IPS-18a (cell line): Measurements from ENCODE around the gene TMPRSS7.

ENCODE experiments used
- H3K27ac ChIP-seq: one replicate; pipeline ENCODE4 v1.5.1; 2013; ENCODE audit warnings: low read length
- H3K27me3 ChIP-seq: one replicate; pipeline ENCODE4 v1.6.1; 2013; ENCODE audit warnings: mild to moderate bottlenecking, low read length; ENCODE audit not compliant: control insufficient read depth, insufficient read depth
- H3K36me3 ChIP-seq: one replicate; pipeline ENCODE4 v1.6.1; 2013; ENCODE audit warnings: low read depth, low read length; ENCODE audit not compliant: control insufficient read depth
- H3K4me1 ChIP-seq: one replicate; pipeline ENCODE4 v1.6.1; 2013; ENCODE audit warnings: low read depth, low read length; ENCODE audit not compliant: control insufficient read depth
- H3K4me3 ChIP-seq: one replicate; pipeline ENCODE4 v1.5.1; 2013; ENCODE audit warnings: low read length
- H3K9ac ChIP-seq: one replicate; pipeline ENCODE4 v1.6.1; 2013; ENCODE audit warnings: mild to moderate bottlenecking, low read length, moderate library complexity
- H3K9me3 ChIP-seq: one replicate; pipeline ENCODE4 v1.6.1; 2013; ENCODE audit warnings: low read depth, low read length; ENCODE audit not compliant: control insufficient read depth

Gene TMPRSS7

DNA sequence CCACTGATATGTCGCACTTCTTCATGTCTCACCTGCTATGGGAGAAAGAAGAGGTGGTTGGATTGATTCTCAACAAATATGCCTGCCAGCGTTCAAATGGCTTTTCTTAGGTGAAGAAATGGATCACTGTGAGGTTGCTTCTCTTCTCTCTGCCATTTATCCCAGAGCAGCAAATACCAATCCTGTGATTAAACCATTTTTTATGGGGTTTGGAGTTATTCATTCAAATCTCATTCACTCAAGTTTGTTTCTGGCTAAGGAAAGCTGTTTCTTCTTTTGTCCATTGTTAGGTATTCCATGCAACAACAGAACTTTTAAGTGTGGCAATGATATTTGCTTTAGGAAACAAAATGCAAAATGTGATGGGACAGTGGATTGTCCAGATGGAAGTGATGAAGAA, 39.5 kb downstream of the TMPRSS7 start:
- H3K27me3 ChIP-seq = no peaks in the 10 kb centered on the region
- no peaks in the 10 kb centered on the region for H3K9me3 ChIP-seq
- H3K36me3 ChIP-seq = no peaks in the 10 kb centered on the region
- peaks cover 7% of the 10 kb centered on the region for H3K4me1 ChIP-seq
- no peak overlapping the region for H3K4me3 ChIP-seq
- no peak overlapping the region for H3K9ac ChIP-seq
- no peak overlapping the region for H3K27ac ChIP-seq

DNA sequence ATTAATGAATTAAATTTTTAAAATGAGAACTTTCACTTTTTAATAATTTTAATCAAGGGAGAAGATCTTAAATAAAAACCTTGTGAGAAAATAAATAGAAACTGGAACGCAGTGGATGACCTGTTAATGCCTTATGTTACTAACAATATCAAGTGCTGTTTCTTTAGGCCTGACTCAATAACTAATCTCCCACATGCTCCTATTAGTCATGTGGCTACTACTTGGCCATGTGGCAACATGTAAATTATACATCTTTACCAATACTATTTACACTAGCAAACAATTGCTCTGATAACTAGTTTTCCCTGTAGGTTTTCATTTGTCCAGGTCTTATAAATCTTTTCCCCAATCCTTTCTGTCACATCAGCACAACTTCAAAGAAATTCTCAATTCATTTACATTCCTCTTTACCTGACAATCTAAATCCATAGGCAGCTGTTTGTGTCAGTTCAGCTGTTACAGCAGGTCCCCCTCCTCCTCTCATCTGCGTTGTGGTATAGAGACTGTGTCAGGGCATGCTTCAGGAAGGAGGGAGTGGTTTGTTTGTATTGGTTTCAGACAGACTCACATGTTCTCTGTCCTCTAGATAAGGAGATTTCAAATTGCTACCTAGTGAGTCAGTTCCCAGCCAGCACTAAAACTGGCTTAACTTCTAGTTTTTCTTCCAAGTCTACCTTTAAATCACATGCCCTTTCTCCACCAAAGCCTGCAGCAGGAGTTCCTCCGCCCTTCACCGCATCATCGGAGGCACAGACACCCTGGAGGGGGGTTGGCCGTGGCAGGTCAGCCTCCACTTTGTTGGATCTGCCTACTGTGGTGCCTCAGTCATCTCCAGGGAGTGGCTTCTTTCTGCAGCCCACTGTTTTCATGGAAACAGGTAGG, 40.3 kb downstream of the TMPRSS7 start:
- Histone ChIP-seq H3K27ac (no peak overlapping the region), H3K4me3 (no peak overlapping the region), H3K27me3 (no peaks in the 10 kb centered on the region)

GRCh38 chr3:112078125-112079083, 43.9 kb downstream of the TMPRSS7 start:
- H3K27ac ChIP-seq = no peak overlapping the region

More for the DNA sequence above, 40.3 kb downstream of the TMPRSS7 start:
- H3K36me3 ChIP-seq = no peaks in the 10 kb centered on the region
- H3K9me3 ChIP-seq = no peaks in the 10 kb centered on the region
- peaks cover 7% of the 10 kb centered on the region for H3K4me1 ChIP-seq
- no peak overlapping the region for H3K9ac ChIP-seq

DNA sequence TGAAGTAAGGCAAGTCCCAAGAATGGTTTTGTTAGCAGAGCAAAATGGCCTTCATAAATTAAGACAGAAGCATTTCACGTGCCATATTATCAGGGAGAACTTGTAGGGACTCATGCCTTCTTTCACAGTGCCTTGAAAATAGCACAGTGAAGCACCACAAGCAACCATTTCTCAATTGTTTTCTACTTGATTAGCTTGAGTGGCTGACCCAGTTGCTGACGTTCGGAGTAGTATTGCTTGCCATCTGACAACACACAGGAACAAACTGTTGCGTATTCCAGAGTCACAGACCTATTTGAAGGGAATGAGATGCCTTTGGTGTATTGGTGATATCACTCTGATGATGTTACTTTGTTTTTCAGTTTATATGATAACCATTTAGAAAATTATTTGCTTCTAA, 48.7 kb downstream of the TMPRSS7 start:
- Histone ChIP-seq H3K27ac (no peak overlapping the region), H3K9me3 (no peaks in the 10 kb centered on the region), H3K4me3 (no peak overlapping the region), H3K9ac (no peak overlapping the region), H3K27me3 (peaks cover 22% of the 10 kb centered on the region), H3K4me1 (peaks cover 10% of the 10 kb centered on the region), H3K36me3 (no peaks in the 10 kb centered on the region)

More at GRCh38 chr3:112078125-112079083, 43.9 kb downstream of the TMPRSS7 start:
- no peaks in the 10 kb centered on the region for H3K27me3 ChIP-seq
- peaks cover 7% of the 10 kb centered on the region for H3K4me1 ChIP-seq
- H3K4me3 ChIP-seq = no peak overlapping the region
- no peak overlapping the region for H3K9ac ChIP-seq
- H3K36me3 ChIP-seq = no peaks in the 10 kb centered on the region
- no peaks in the 10 kb centered on the region for H3K9me3 ChIP-seq

DNA sequence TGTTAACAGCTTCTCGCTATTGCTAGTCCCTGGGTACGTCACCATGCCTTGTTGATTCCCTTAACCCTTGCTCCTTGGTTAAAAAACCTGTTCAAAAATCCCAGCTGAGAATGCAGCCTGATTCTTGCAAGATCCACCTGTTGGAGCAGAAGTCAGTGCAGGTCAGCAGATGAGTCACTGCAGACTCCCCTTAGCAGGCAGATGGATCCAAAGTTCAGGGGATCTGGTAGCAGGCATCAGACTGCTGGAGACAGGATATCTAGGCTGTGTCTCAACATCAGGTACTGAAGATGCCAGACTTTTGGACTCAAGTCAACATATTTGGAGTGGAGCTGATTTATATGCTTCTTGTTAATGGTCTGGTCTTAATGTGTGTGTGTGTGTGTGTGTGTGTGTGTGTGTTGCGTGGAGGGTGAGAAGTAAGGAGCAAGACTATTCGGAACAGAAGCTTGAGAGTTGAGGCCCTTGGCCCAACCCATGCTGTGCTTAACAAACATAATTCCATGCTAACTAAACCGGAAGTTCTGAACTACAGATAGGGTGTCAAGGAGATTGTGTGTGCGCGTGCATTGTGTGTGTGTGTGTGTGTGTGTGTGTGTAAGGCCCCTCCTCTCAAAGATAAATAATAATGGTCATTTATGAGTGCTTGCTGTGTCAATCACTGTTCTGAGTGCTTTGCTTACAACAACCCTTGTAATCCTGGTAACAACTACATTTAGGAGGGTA, 50.6 kb downstream of the TMPRSS7 start:
- Histone ChIP-seq H3K9ac (no peak overlapping the region), H3K27me3 (peaks cover 22% of the 10 kb centered on the region), H3K4me1 (peaks cover 10% of the 10 kb centered on the region), H3K27ac (no peak overlapping the region), H3K36me3 (no peaks in the 10 kb centered on the region), H3K4me3 (peak overlapping the region; percentile 84), H3K9me3 (no peaks in the 10 kb centered on the region)

DNA sequence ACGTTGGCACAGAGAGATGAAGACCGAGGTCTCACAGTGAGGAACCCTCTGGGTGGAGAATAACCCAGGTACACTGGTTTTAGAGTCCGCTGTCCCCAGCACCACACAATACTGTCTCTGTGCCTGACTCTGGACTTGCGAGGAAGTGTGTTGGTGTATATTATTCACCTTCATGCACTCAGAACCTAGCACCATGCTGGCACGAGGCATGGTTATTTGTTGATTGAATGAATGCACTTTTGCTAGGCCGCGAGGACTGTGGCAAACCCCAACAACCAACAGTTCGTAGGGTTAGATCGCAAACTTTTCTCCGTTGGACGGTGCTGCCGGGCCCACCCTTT, 51.2 kb downstream of the TMPRSS7 start:
- H3K36me3 ChIP-seq = no peaks in the 10 kb centered on the region
- no peak overlapping the region for H3K27ac ChIP-seq
- peaks cover 22% of the 10 kb centered on the region for H3K27me3 ChIP-seq
- H3K9ac ChIP-seq = peak overlapping the region; percentile 31
- H3K4me1 ChIP-seq = peaks cover 10% of the 10 kb centered on the region
- H3K9me3 ChIP-seq = no peaks in the 10 kb centered on the region
- H3K4me3 ChIP-seq = peak overlapping the region; percentile 84

- H3K9me3 ChIP-seq = no peaks in the 10 kb centered on the region
- H3K27ac ChIP-seq = no peak within 1 kb of the TSS
- peak within 1 kb of the TSS; percentile 77 for H3K9ac ChIP-seq
- H3K36me3 ChIP-seq = no peaks in the 10 kb centered on the region
- peaks cover 22% of the 10 kb centered on the region for H3K27me3 ChIP-seq
- H3K4me1 ChIP-seq = peaks cover 10% of the 10 kb centered on the region
- H3K4me3 ChIP-seq = peak within 1 kb of the TSS; percentile 84
These were observed 51.7 kb downstream of the TMPRSS7 start, which contains the start of gene C3orf52 for GRCh38 chr3:112086076-112086854. TSS of gene C3orf52 (plus strand) at chr3:112086389. CDS start at chr3:112086408, 19 bp downstream.

- H3K36me3 ChIP-seq = no peaks in the 10 kb centered on the region
- H3K9me3 ChIP-seq = no peaks in the 10 kb centered on the region
- H3K27ac ChIP-seq = no peak overlapping the region
- H3K4me1 ChIP-seq = peaks cover 10% of the 10 kb centered on the region
- H3K9ac ChIP-seq = peak overlapping the region; percentile 77
- H3K27me3 ChIP-seq = peaks cover 22% of the 10 kb centered on the region
- peak overlapping the region; percentile 84 for H3K4me3 ChIP-seq
These were observed 52.5 kb downstream of the TMPRSS7 start for GRCh38 chr3:112086875-112087524.

DNA sequence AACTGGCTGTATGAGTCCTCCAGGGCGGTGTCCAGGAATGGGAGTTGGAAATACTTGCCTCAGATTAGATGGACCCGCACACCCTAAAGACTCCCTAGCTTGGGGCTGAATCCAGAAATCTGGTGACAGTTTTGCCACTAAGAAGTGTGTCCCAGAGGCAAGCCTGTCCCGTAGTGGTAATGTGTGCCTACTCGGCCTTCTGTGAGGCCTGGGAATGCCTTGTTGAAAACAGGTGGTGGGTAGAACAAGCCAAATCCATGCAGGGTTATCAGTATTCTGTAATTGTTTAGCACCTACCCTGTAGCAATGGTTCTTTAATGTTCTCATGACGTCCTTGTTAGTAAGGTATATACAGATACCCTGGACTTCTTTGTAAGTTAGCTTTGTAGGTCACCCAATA, 53.2 kb downstream of the TMPRSS7 start:
- H3K9ac ChIP-seq = no peak overlapping the region
- peak overlapping the region; percentile 84 for H3K4me3 ChIP-seq

GRCh38 chr3:112088944-112089343, 54.4 kb downstream of the TMPRSS7 start:
- no peak overlapping the region for H3K4me3 ChIP-seq
- H3K36me3 ChIP-seq = no peaks in the 10 kb centered on the region
- no peak overlapping the region for H3K27ac ChIP-seq
- no peaks in the 10 kb centered on the region for H3K9me3 ChIP-seq
- H3K4me1 ChIP-seq = peaks cover 22% of the 10 kb centered on the region
- H3K9ac ChIP-seq = no peak overlapping the region
- H3K27me3 ChIP-seq = peaks cover 21% of the 10 kb centered on the region

More for the DNA sequence above, 53.2 kb downstream of the TMPRSS7 start:
- Histone ChIP-seq H3K4me1 (peaks cover 16% of the 10 kb centered on the region), H3K9me3 (no peaks in the 10 kb centered on the region), H3K36me3 (no peaks in the 10 kb centered on the region), H3K27ac (no peak overlapping the region), H3K27me3 (peaks cover 22% of the 10 kb centered on the region)
